Measurements from ENCODE around the gene ZNF667. TPM values are rescaled to one million over a fixed set of nuclear protein-coding genes. Genes with fewer than 3 reads are reported as not detected.

The ZNF667 gene
- total RNA-seq, 4 donors from 2014 or later = 3.6 to 12.2 (median 5.8) TPM

- H3K4me1 ChIP-seq = peaks cover 0 to 21% (median 5%) of the 10 kb centered on the region in 4 donors
- H3K27me3 ChIP-seq = no peaks in the 10 kb centered on the region
- peaks cover 0 to 67% (median 18%) of the 10 kb centered on the region in 4 donors for H3K9me3 ChIP-seq
- WGBS, 2 donors = 1% methylated on average over 48 to 61 of the region's 70 CpGs
- H3K27ac ChIP-seq = peak within 1 kb of the TSS; percentile 94 to 98 (median 96)
- peak; percentile 89 to 93 for DNase-seq (ENCODE audit: low spot score in 2 of 2)
- TF ChIP-seq, protein P1, sequence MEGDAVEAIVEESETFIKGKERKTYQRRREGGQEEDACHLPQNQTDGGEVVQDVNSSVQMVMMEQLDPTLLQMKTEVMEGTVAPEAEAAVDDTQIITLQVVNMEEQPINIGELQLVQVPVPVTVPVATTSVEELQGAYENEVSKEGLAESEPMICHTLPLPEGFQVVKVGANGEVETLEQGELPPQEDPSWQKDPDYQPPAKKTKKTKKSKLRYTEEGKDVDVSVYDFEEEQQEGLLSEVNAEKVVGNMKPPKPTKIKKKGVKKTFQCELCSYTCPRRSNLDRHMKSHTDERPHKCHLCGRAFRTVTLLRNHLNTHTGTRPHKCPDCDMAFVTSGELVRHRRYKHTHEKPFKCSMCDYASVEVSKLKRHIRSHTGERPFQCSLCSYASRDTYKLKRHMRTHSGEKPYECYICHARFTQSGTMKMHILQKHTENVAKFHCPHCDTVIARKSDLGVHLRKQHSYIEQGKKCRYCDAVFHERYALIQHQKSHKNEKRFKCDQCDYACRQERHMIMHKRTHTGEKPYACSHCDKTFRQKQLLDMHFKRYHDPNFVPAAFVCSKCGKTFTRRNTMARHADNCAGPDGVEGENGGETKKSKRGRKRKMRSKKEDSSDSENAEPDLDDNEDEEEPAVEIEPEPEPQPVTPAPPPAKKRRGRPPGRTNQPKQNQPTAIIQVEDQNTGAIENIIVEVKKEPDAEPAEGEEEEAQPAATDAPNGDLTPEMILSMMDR (IDR thresholded peaks at IDR 0.05) = peak in 1 of 5 experiments; percentile 35
- TF ChIP-seq POLR2A (IDR thresholded peaks at IDR 0.05) = peak in 1 of 2 donors; percentile 49
- peak; percentile 49 to 71 for TF ChIP-seq EP300 (IDR thresholded peaks at IDR 0.05)
- peaks cover 2 to 62% (median 10%) of the 10 kb centered on the region in 3 donors for H3K36me3 ChIP-seq
- peak within 1 kb of the TSS; percentile 64 to 87 (median 74) for H3K4me3 ChIP-seq
Measured at GRCh38 chr19:56403764-56404704, 73.1 kb downstream of the ZNF667 start, which contains the start of gene ZNF583. ZNF583 (plus strand) TSS chr19:56404332; CDS start chr19:56407115, 2,783 bp downstream.

- Histone ChIP-seq H3K27ac (peak overlapping the region; percentile 94 to 98 (median 96)), H3K4me1 (peaks cover 0 to 21% (median 5%) of the 10 kb centered on the region in 4 donors), H3K36me3 (peaks cover 2 to 62% (median 9%) of the 10 kb centered on the region in 3 donors), H3K27me3 (no peaks in the 10 kb centered on the region), H3K4me3 (peak overlapping the region; percentile 64 to 87 (median 74)), H3K9me3 (peaks cover 0 to 63% (median 14%) of the 10 kb centered on the region in 4 donors)
- 24 to 27% methylated on average over 9 of the region's 9 CpGs for WGBS, 2 donors
- TF ChIP-seq POLR2A (IDR thresholded peaks at IDR 0.05) = no peak
- TF ChIP-seq, protein P1 (IDR thresholded peaks at IDR 0.05) = no peak
- TF ChIP-seq EP300 (IDR thresholded peaks at IDR 0.05) = no peak
- no peak for DNase-seq (ENCODE audit: low spot score in 2 of 2)
Measured at GRCh38 chr19:56403261-56403660, 73.9 kb downstream of the ZNF667 start.

- H3K4me3 ChIP-seq = no peak overlapping the region
- no peak for DNase-seq (ENCODE audit: low spot score in 2 of 2)
- H3K4me1 ChIP-seq = peaks cover 0 to 20% (median 5%) of the 10 kb centered on the region in 4 donors
- 98 to 99% methylated on average over 4 of the region's 4 CpGs for WGBS, 2 donors
- peaks cover 0 to 62% (median 5%) of the 10 kb centered on the region in 4 donors for H3K9me3 ChIP-seq
- peaks cover 0 to 62% (median 7%) of the 10 kb centered on the region in 3 donors for H3K36me3 ChIP-seq
- H3K27ac ChIP-seq = no peak overlapping the region
- H3K27me3 ChIP-seq = no peaks in the 10 kb centered on the region
- TF ChIP-seq, protein P1 (IDR thresholded peaks at IDR 0.05) = no peak
- no peak for TF ChIP-seq EP300 (IDR thresholded peaks at IDR 0.05)
- TF ChIP-seq POLR2A (IDR thresholded peaks at IDR 0.05) = no peak
Measured at GRCh38 chr19:56400485-56400884, 76.7 kb downstream of the ZNF667 start.

GRCh38 chr19:56398809-56399208 is 78.3 kb downstream of the ZNF667 start:
- Histone ChIP-seq H3K4me1 (peaks cover 0 to 11% (median 0%) of the 10 kb centered on the region in 4 donors), H3K9me3 (peaks cover 0 to 67% (median 5%) of the 10 kb centered on the region in 4 donors), H3K27me3 (no peaks in the 10 kb centered on the region), H3K36me3 (peaks cover 0 to 65% (median 7%) of the 10 kb centered on the region in 3 donors), H3K4me3 (no peak overlapping the region), H3K27ac (no peak overlapping the region)
- WGBS, 2 donors = 91 to 96% methylated on average over 5 of the region's 5 CpGs
- TF ChIP-seq, protein P1 (IDR thresholded peaks at IDR 0.05) = no peak
- TF ChIP-seq POLR2A (IDR thresholded peaks at IDR 0.05) (no peak), EP300 (IDR thresholded peaks at IDR 0.05) (no peak)
- DNase-seq (ENCODE audit: low spot score in 2 of 2) = no peak
